ENCODE measurements around the gene SLC25A22. TPM values are rescaled to one million over a fixed set of nuclear protein-coding genes. Genes with fewer than 3 reads are reported as not detected.

SLC25A22 gene
- total and polyA plus RNA-seq, 4 donors, result 3.2 to 12.9 (median 7.9) TPM

GRCh38 chr11:802693-803466 is 4.8 kb upstream of the SLC25A22 start:
- whole genome bisulfite sequencing, 2 donors, result 92% methylated on average over 28 of the region's 28 CpGs
- Histone ChIP-seq H3K4me3 (ENCODE audit: low read length in 2 of 2) (no peak overlapping the region), H3K4me1 (ENCODE audit: control insufficient read depth in 1 of 2, insufficient read depth in 2 of 2, low read length in 2 of 2) (no peaks in the 10 kb centered on the region), H3K36me3 (ENCODE audit: control insufficient read depth in 1 of 2, insufficient read depth in 2 of 2, low read length in 1 of 2) (no peaks in the 10 kb centered on the region), H3K9me3 (ENCODE audit: control insufficient read depth, low read length) (no peaks in the 10 kb centered on the region), H3K27me3 (ENCODE audit: control insufficient read depth in 1 of 2, insufficient read depth in 2 of 2, low read length in 1 of 2) (no peaks in the 10 kb centered on the region), H3K27ac (ENCODE audit: low read depth in 1 of 2, low read length in 2 of 2) (no peak overlapping the region)
- intact Hi-C loops (cut with DNase I), result no loop called here
- DNase-seq (no peak), ATAC-seq (ENCODE audit: low FRiP score) (no peak)

GRCh38 chr11:802018-802617 is 4.0 kb upstream of the SLC25A22 start:
- Histone ChIP-seq H3K27ac (ENCODE audit: low read depth in 1 of 2, low read length in 2 of 2) (no peak overlapping the region), H3K36me3 (ENCODE audit: control insufficient read depth in 1 of 2, insufficient read depth in 2 of 2, low read length in 1 of 2) (no peaks in the 10 kb centered on the region), H3K27me3 (ENCODE audit: control insufficient read depth in 1 of 2, insufficient read depth in 2 of 2, low read length in 1 of 2) (no peaks in the 10 kb centered on the region), H3K9me3 (ENCODE audit: control insufficient read depth, low read length) (no peaks in the 10 kb centered on the region), H3K4me1 (ENCODE audit: control insufficient read depth in 1 of 2, insufficient read depth in 2 of 2, low read length in 2 of 2) (no peaks in the 10 kb centered on the region), H3K4me3 (ENCODE audit: low read length in 2 of 2) (no peak overlapping the region)
- intact Hi-C loops (cut with DNase I), result no loop called here
- DNase-seq (no peak), ATAC-seq (ENCODE audit: low FRiP score) (no peak)
- WGBS, 2 donors, result 96 to 98% methylated on average over 21 of the region's 21 CpGs

GRCh38 chr11:801097-801780 is 3.2 kb upstream of the SLC25A22 start:
- ATAC-seq (ENCODE audit: low FRiP score) (no peak), DNase-seq (no peak)
- no peak overlapping the region for H3K4me3 ChIP-seq (ENCODE audit: low read length in 2 of 2)
- H3K27ac ChIP-seq (ENCODE audit: low read depth in 1 of 2, low read length in 2 of 2), result no peak overlapping the region
- H3K9me3 ChIP-seq (ENCODE audit: control insufficient read depth, low read length), result no peaks in the 10 kb centered on the region
- no peaks in the 10 kb centered on the region for H3K36me3 ChIP-seq (ENCODE audit: control insufficient read depth in 1 of 2, insufficient read depth in 2 of 2, low read length in 1 of 2)
- intact Hi-C loops (cut with DNase I), result no loop called here
- H3K27me3 ChIP-seq (ENCODE audit: control insufficient read depth in 1 of 2, insufficient read depth in 2 of 2, low read length in 1 of 2), result no peaks in the 10 kb centered on the region
- 88 to 92% methylated on average over 20 of the region's 20 CpGs for WGBS, 2 donors
- no peaks in the 10 kb centered on the region for H3K4me1 ChIP-seq (ENCODE audit: control insufficient read depth in 1 of 2, insufficient read depth in 2 of 2, low read length in 2 of 2)

GRCh38 chr11:800473-800872 is 2.4 kb upstream of the SLC25A22 start:
- DNase-seq, result no peak
- intact Hi-C loops (cut with DNase I), result no loop called here
- Histone ChIP-seq H3K4me1 (ENCODE audit: control insufficient read depth in 1 of 2, insufficient read depth in 2 of 2, low read length in 2 of 2) (no peaks in the 10 kb centered on the region), H3K36me3 (ENCODE audit: control insufficient read depth in 1 of 2, insufficient read depth in 2 of 2, low read length in 1 of 2) (no peaks in the 10 kb centered on the region), H3K4me3 (ENCODE audit: low read length in 2 of 2) (no peak overlapping the region), H3K9me3 (ENCODE audit: control insufficient read depth, low read length) (no peaks in the 10 kb centered on the region), H3K27me3 (ENCODE audit: control insufficient read depth in 1 of 2, insufficient read depth in 2 of 2, low read length in 1 of 2) (no peaks in the 10 kb centered on the region), H3K27ac (ENCODE audit: low read depth in 1 of 2, low read length in 2 of 2) (no peak overlapping the region)
- WGBS, 2 donors, result 92 to 94% methylated on average over 30 of the region's 30 CpGs
- no peak for ATAC-seq (ENCODE audit: low FRiP score)

GRCh38 chr11:799641-800316 is 1.7 kb upstream of the SLC25A22 start:
- no peak for DNase-seq
- intact Hi-C loops (cut with DNase I), result no loop called here

GRCh38 chr11:797296-798092 is 587 bp downstream of the SLC25A22 start:
- H3K36me3 ChIP-seq (ENCODE audit: control insufficient read depth in 1 of 2, insufficient read depth in 2 of 2, low read length in 1 of 2), result no peaks in the 10 kb centered on the region
- 0 to 1% methylated on average over 56 to 57 of the region's 57 CpGs for WGBS, 2 donors
- H3K27me3 ChIP-seq (ENCODE audit: control insufficient read depth in 1 of 2, insufficient read depth in 2 of 2, low read length in 1 of 2), result no peaks in the 10 kb centered on the region
- H3K27ac ChIP-seq (ENCODE audit: low read depth in 1 of 2, low read length in 2 of 2), result peak overlapping the region in 1 of 2 donors; percentile 11
- intact Hi-C loops (cut with DNase I), result no loop called here
- H3K4me1 ChIP-seq (ENCODE audit: control insufficient read depth in 1 of 2, insufficient read depth in 2 of 2, low read length in 2 of 2), result no peaks in the 10 kb centered on the region
- H3K4me3 ChIP-seq (ENCODE audit: low read length in 2 of 2), result peak overlapping the region; percentile 45 to 54
- DNase-seq, result peak; percentile 83 to 89
- no peaks in the 10 kb centered on the region for H3K9me3 ChIP-seq (ENCODE audit: control insufficient read depth, low read length)
- peak; percentile 70 for ATAC-seq (ENCODE audit: low FRiP score)

More at GRCh38 chr11:799641-800316, 1.7 kb upstream of the SLC25A22 start:
- Histone ChIP-seq H3K27me3 (ENCODE audit: control insufficient read depth in 1 of 2, insufficient read depth in 2 of 2, low read length in 1 of 2) (no peaks in the 10 kb centered on the region), H3K9me3 (ENCODE audit: control insufficient read depth, low read length) (no peaks in the 10 kb centered on the region), H3K4me1 (ENCODE audit: control insufficient read depth in 1 of 2, insufficient read depth in 2 of 2, low read length in 2 of 2) (no peaks in the 10 kb centered on the region), H3K4me3 (ENCODE audit: low read length in 2 of 2) (no peak overlapping the region), H3K36me3 (ENCODE audit: control insufficient read depth in 1 of 2, insufficient read depth in 2 of 2, low read length in 1 of 2) (no peaks in the 10 kb centered on the region), H3K27ac (ENCODE audit: low read depth in 1 of 2, low read length in 2 of 2) (no peak overlapping the region)
- WGBS, 2 donors, result 93 to 95% methylated on average over 32 of the region's 32 CpGs
- ATAC-seq (ENCODE audit: low FRiP score), result no peak

GRCh38 chr11:796565-797295 is 1.4 kb downstream of the SLC25A22 start:
- ATAC-seq (ENCODE audit: low FRiP score) (no peak), DNase-seq (no peak)
- Histone ChIP-seq H3K4me1 (ENCODE audit: control insufficient read depth in 1 of 2, insufficient read depth in 2 of 2, low read length in 2 of 2) (no peaks in the 10 kb centered on the region), H3K9me3 (ENCODE audit: control insufficient read depth, low read length) (no peaks in the 10 kb centered on the region), H3K27ac (ENCODE audit: low read depth in 1 of 2, low read length in 2 of 2) (peak overlapping the region in 1 of 2 donors; percentile 14), H3K36me3 (ENCODE audit: control insufficient read depth in 1 of 2, insufficient read depth in 2 of 2, low read length in 1 of 2) (no peaks in the 10 kb centered on the region), H3K4me3 (ENCODE audit: low read length in 2 of 2) (peak overlapping the region; percentile 45 to 54), H3K27me3 (ENCODE audit: control insufficient read depth in 1 of 2, insufficient read depth in 2 of 2, low read length in 1 of 2) (no peaks in the 10 kb centered on the region)
- WGBS, 2 donors, result 24 to 25% methylated on average over 18 of the region's 18 CpGs
- intact Hi-C loops (cut with DNase I), result no loop called here

Measured in aorta (tissue), 5 donors.